Endometrial microvascular endothelial cells (primary cell): ENCODE results near the gene UFL1. TPM values are rescaled to one million over a fixed set of nuclear protein-coding genes. Genes with fewer than 3 reads are reported as not detected.

Experiments used
- in situ Hi-C: cut with HindIII; loops from 2 replicates; pipeline ENCODE4 v1.10.0; 2017; ENCODE audit warnings: low sequenced_read_pairs, low pct_unique_long_range_greater_than_20kb; ENCODE audit errors: inconsistent ontology term
- total RNA-seq: library from RNA; depleted of rRNA; stranded (reverse); fragments of >200 nt; gene quantifications from one replicate; pipeline ENCODE4 v1.2.3, GENCODE V29; 2015; ENCODE audit errors: inconsistent ontology term

UFL1 gene
- total RNA-seq, 1 donor from 2014 or later, result 23.1 TPM

DNA sequence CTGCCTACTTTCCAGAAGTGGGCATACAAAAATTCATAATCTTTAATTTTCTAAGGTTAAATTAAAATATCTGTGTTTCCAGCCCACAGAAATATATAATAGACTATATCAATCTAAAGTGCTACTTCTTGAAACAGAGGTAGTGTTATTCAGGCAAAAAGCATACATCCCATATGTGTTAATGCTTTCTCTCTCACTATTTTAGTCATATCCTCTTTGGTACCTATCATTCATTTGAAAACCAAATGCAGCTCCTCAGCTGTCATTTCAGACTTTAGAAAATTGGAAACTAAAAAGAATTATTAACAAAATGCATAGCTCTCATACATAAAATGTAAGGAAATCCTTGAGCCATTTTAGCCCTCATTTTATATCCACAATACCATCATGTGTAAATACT is 42.2 kb downstream of the UFL1 start:
- in situ Hi-C loops, result no loop called here

DNA sequence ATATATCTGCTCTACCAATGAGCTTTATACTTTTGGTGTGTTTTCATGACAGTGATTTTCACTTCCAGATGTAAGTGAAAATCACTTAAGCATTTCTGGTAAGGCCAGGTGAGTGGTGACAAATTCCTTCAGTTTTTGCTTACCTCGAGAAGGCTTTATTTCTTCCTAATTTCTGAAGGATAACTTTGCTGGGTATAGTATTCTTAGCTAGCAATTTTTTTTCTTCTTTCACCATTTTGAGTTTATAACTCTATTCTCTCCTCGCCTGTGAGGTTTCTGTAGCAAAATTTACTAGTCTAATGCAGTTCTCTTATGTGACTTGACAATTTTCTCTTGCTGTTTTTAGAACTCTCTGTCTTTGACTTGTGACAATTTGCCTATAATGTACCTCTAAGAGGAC is 48.4 kb downstream of the UFL1 start:
- in situ Hi-C loops, result no loop called here

DNA sequence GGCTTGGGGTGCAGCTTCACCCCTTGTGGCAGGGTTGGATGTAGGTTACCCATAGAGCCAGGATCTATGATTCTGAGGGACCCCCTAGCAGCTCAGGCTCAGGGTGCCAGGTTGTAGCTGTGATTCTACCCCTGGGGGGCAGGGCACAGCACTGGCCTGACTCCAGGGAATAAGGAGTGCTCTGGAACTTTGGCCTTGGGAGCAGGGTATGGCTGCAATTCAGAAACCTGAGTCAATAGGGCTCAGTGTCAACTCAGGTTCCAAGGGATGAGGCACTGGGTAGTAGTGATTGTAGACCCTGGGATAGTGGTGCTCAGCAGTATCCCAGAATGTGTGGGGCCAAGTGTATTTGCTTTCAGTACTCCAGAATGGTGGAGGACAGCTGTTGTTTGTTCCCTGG is 49.9 kb downstream of the UFL1 start:
- in situ Hi-C loops, result no loop called here

DNA sequence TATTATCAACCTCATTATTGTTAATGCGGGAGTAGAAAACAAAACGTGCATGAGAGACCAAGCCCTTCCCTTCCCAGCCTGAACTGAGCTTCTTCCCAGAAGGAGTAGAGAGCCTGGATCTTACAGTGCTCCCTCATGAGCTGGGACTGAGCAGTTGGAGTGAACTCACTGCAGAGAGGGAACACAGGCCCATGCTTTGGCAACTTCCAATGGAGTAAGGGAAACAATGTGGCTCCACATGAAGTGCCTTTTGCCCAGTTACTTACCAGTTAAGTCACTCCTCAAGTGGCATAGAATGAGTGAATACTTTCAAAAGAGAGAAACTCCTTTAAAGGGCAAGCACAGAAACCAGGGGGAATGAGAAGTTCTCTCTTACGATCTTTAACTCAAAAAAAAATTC is 53.8 kb downstream of the UFL1 start:
- in situ Hi-C loops, result no loop called here

DNA sequence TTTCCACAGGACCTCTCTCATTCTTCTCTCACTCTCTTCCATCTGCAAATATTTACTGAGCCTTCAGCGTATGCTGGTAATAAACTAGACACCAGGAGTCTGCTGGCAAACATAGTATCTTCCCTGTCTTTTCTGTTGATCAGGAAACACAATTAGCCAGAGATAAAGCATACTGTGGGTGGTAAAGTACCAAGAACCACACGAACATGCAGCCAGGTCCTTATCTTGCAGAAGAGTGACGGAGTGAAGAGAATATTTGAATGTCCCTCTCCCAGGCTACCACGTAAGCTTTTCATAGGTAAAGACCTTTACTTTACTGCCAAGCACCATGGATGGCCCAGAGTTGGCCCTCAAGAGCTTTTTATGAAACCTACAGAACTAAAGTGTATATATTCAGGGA is 54.6 kb downstream of the UFL1 start:
- in situ Hi-C loops, result no loop called here

DNA sequence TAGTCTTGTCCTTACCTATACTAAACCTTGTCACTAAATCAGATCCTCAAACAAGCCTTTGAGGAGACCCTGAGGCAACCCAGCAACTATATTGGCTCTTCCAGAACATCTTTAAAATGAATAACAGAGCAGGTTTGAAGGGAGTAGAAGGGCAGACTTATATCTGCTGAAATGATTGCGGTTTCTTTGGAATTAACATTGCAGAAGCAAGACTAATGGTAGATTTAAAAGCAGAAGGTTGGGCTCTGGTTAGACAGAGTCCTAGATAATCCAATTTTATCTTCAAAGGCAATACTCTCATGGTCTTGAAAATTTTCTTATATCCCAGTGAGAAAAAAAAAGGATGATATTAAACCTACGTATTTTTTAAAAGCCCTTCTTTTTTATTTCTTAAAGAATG is 60.4 kb downstream of the UFL1 start:
- in situ Hi-C loops, result no loop called here

DNA sequence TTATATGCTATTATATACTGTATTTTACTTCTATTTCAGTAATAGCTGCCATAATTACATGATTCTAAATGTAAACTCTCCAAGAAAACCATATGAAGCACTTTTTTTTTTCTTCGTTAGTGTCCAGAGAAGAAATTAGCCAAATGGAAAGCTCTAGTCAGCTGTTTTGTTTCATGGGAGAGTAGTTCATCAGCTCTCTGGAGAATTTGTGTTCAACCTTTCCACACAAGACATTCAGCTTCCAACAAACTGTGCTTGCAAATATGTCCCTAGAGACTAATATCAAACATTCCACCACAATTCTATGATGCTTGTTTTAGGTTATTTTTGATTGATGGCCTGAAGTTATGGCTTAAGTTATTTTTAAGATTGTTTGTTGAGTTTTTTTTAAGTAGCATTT is 60.8 kb downstream of the UFL1 start:
- in situ Hi-C loops, result no loop called here

DNA sequence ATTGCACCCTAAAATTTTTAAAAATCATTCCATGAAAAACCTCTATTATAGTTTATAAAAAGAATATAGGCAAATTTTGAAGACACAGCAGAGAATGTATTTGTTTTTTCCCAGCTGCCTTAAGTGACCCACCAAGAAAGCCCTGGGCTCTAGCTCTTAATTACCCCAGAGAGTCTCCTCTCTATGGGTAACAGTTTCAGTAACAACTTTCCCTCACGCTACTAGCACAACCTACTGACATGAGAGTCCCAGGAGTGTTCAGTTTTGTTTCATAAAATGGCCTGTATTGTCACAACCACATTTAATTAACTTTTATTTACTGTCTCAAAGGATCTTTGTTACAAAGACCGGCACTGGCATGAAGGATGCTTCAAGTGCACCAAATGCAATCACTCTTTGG is 82.8 kb downstream of the UFL1 start:
- in situ Hi-C loops, result no loop called here

Other genes with a start within 250 kb of the UFL1 start
- not detected for gene FHL5, start 41.3 kb downstream of the UFL1 start, total RNA-seq